K562 (cell line): ENCODE measurements around the gene HARS2. TPM values are rescaled to one million over a fixed set of nuclear protein-coding genes. Genes with fewer than 3 reads are reported as not detected.

Source experiments
- ATF1 ChIP-seq, 2 experiments: fragments of 450-650 bp in 1 of 2; IDR thresholded peaks; 2 replicates each; pipeline ENCODE4 v1.6.1; 2016; ENCODE audit warnings: missing compliant biosample characterization in 1 of 2, missing genetic modification characterization in 1 of 2
- ATF4 ChIP-seq: fragments of 450-650 bp; formaldehyde crosslinking; IDR thresholded peaks from 2 replicates; pipeline ENCODE4 v1.4.0; 2022; ENCODE audit warnings: mild to moderate bottlenecking, moderate library complexity
- BMI1 ChIP-seq: fragments of 150-350 bp; IDR thresholded peaks from 2 replicates; pipeline ENCODE4 v1.6.1; 2014; ENCODE audit warnings: low read length
- DIDO1 ChIP-seq: fragments of 450-650 bp; IDR thresholded peaks from 2 replicates; pipeline ENCODE4 v1.6.1; 2016; ENCODE audit warnings: low read depth, missing biosample characterization, missing genetic modification characterization
- DPF2 ChIP-seq: fragments of 450-650 bp; IDR thresholded peaks from 2 replicates; pipeline ENCODE4 v1.6.1; 2016
- E2F8 ChIP-seq: fragments of 450-650 bp; IDR thresholded peaks from 2 replicates; pipeline ENCODE4 v1.7.1; 2018; ENCODE audit warnings: mild to moderate bottlenecking, low read depth; ENCODE audit not compliant: partially characterized antibody
- ETV6 ChIP-seq, 3 experiments: fragments of 150-350 bp in 1 of 3; sonication (generic) in 1 of 3; formaldehyde crosslinking in 1 of 3; IDR thresholded peaks; 2 replicates each; pipeline versions ENCODE4 v1.6.1 to v1.8.0; 2014 to 2022; ENCODE audit warnings: borderline replicate concordance in 2 of 3, low read depth in 2 of 3, antibody characterized with exemption in 1 of 3, low read length in 1 of 3, mild to moderate bottlenecking in 1 of 3, missing genetic modification reagents in 1 of 3
- HMGN3 ChIP-seq: IDR thresholded peaks from 2 replicates; pipeline ENCODE4 v1.6.1; 2011; ENCODE audit warnings: borderline replicate concordance, low read depth, mild to moderate bottlenecking, mixed read lengths, low read length; ENCODE audit not compliant: insufficient read length; ENCODE audit errors: extremely low read depth
- JUN ChIP-seq, 2 experiments: sonication (generic) in 1 of 2; formaldehyde crosslinking in 1 of 2; IDR thresholded peaks; 2 replicates each; pipeline versions ENCODE4 v1.6.1 to v1.8.0; 2012 to 2022; ENCODE audit warnings: borderline replicate concordance in 2 of 2, mild to moderate bottlenecking in 2 of 2, improper control_type of control experiment in 1 of 2, low read depth in 1 of 2, low read length in 1 of 2, missing genetic modification reagents in 1 of 2
- NCOA1 ChIP-seq: fragments of 450-650 bp; IDR thresholded peaks from 2 replicates; pipeline ENCODE4 v1.6.1; 2016; ENCODE audit warnings: low read depth
- NKRF ChIP-seq: fragments of 450-650 bp; IDR thresholded peaks from 2 replicates; pipeline ENCODE4 v1.6.1; 2016; ENCODE audit warnings: borderline replicate concordance
- PTRF ChIP-seq: fragments of 450-650 bp; IDR thresholded peaks from 2 replicates; pipeline ENCODE4 v1.6.1; 2016; ENCODE audit warnings: mild to moderate bottlenecking, missing genetic modification characterization, missing compliant biosample characterization
- RFX1 ChIP-seq: fragments of 450-650 bp; IDR thresholded peaks from 2 replicates; pipeline ENCODE4 v1.6.1; 2016; ENCODE audit warnings: mild to moderate bottlenecking, moderate library complexity
- TCF3 ChIP-seq: sonication (generic); formaldehyde crosslinking; IDR thresholded peaks from 2 replicates; pipeline ENCODE4 v1.4.0; 2020; ENCODE audit warnings: mild to moderate bottlenecking, missing genetic modification reagents
- TFAM ChIP-seq: fragments of 250-450 bp; sonication (Bioruptor Pico); conservative IDR thresholded peaks from 2 replicates; pipeline ENCODE4 v1.5.0; 2021; ENCODE audit warnings: mild to moderate bottlenecking, moderate library complexity
- THAP7 ChIP-seq: fragments of 250-450 bp; sonication (Bioruptor Pico); IDR thresholded peaks from 2 replicates; pipeline ENCODE4 v1.5.0; 2021
- VEZF1 ChIP-seq: fragments of 200-800 bp; sonication (Bioruptor generic); IDR thresholded peaks from 2 replicates; pipeline ENCODE4 v1.6.1; 2017; ENCODE audit warnings: missing genetic modification characterization, missing compliant biosample characterization
- polyA plus RNA-seq, 8 experiments: library from polyadenylated mRNA; depleted of rRNA in 4 of 8; stranded (reverse) in 5 of 8; unstranded in 3 of 8; fragments of >200 nt; fragmentation: Nextera tagmentation in 2 of 8; fragmentation: Illumina TruSeq in 1 of 8; extraction: Ambion mirVana in 2 of 8; extraction: Trizol in 1 of 8; gene quantifications; 2 replicates each; pipeline versions ENCODE4 v1.2.1 to v1.2.3, GENCODE V29; 2011 to 2014; ENCODE audit warnings: inconsistent platforms in 1 of 8, missing spikeins in 1 of 8
- total RNA-seq, 7 experiments: library from RNA; depleted of rRNA in 6 of 7; stranded (reverse); fragments of >200 nt in 6 of 7; fragmentation: Illumina TruSeq in 2 of 7; extraction: Trizol in 2 of 7; gene quantifications; 2 replicates each; pipeline versions ENCODE4 v1.2.1 to v1.2.3, GENCODE V29; 2011 to 2021; ENCODE audit warnings: low replicate concordance in 1 of 7

Gene HARS2
- total and polyA plus RNA-seq, 9 of the 15 experiments (the other 6 are each of a cell fraction or from before 2014, with no cell fraction given) = 8.5 to 41.6 (median 27.1) TPM

GRCh38 chr5:140664359-140665119 lies 26.7 kb upstream of the HARS2 start, which contains the start of gene WDR55 (continued):
- TF ChIP-seq E2F8 = peak; percentile 89
- peak; percentile 89 for TF ChIP-seq VEZF1 (CRISPR knock-in tag)
- no peak for TF ChIP-seq BMI1
- peak; percentile 92 for TF ChIP-seq NCOA1
- TF ChIP-seq NKRF = peak; percentile 77
- no peak for TF ChIP-seq ATF1 (CRISPR knock-in tag; IDR thresholded peaks at IDR 0.05)
- TF ChIP-seq ATF1 (tag; IDR thresholded peaks at IDR 0.05) = peak; percentile 93
- no peak for TF ChIP-seq PTRF
- no peak for TF ChIP-seq TFAM (CRISPR knock-in tag)
- TF ChIP-seq DIDO1 (tag) = 0 out of 2 replicates have a peak, but pooled peaks have one; percentile 12
- peak; percentile 77 for TF ChIP-seq DPF2
- TF ChIP-seq ETV6 (IDR thresholded peaks at IDR 0.05; ENCODE audit: borderline replicate concordance in 1 of 2, low read depth in 2 of 2, low read length in 1 of 2) = peak; percentile 94 to 98
- no peak for TF ChIP-seq ETV6 (CRISPR knock-in tag; IDR thresholded peaks at IDR 0.05; ENCODE audit: borderline replicate concordance)
- TF ChIP-seq HMGN3 = peak; percentile 76
- peak; percentile 50; the same call in 1 of the 2 replicates for TF ChIP-seq TCF3 (CRISPR knock-in tag)
- TF ChIP-seq THAP7 (CRISPR knock-in tag) = no peak
- TF ChIP-seq JUN (IDR thresholded peaks at IDR 0.05; ENCODE audit: borderline replicate concordance, low read depth, low read length) = peak; percentile 3; the same call in 1 of the 2 replicates
- no peak for TF ChIP-seq JUN (CRISPR knock-in tag; IDR thresholded peaks at IDR 0.05; ENCODE audit: borderline replicate concordance)
- no peak for TF ChIP-seq RFX1
- 0 out of 2 replicates have a peak, but pooled peaks have one; percentile 8 for TF ChIP-seq ATF4
